HG02642 (cell line): Measurements from ENCODE around the gene CERS3.
"Not testable (repeated sequence)": the region's sequence is repeated elsewhere in the genome, so short reads cannot be mapped to it uniquely, and the experiment has no call there.

Source experiments
- ATAC-seq: cut with Tn5 transposase; IDR thresholded peaks from one replicate; pipeline ENCODE4 v1.9.1; 2021; ENCODE audit warnings: mild to moderate bottlenecking; ENCODE audit not compliant: unreplicated experiment, poor library complexity

The CERS3 gene

DNA sequence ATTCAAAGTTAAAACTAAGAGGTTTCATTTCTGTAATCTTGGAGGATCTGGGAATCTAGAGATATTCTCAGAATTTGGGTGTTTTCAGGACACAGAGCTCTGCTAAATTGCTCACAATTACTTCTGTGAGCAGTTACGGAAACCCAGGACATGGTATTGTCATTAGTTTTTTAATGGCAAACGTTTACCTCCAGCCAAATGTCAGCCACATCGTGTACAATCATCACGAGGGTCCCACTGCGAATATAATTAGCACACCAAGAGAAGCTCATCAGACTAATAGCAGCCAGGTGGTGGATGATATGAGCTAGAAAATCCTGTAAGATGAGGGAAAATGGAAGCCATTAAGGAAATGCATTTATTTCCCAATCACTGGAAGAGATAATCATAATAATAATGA lies 56.0 kb downstream of the CERS3 start:
- no peak for ATAC-seq

DNA sequence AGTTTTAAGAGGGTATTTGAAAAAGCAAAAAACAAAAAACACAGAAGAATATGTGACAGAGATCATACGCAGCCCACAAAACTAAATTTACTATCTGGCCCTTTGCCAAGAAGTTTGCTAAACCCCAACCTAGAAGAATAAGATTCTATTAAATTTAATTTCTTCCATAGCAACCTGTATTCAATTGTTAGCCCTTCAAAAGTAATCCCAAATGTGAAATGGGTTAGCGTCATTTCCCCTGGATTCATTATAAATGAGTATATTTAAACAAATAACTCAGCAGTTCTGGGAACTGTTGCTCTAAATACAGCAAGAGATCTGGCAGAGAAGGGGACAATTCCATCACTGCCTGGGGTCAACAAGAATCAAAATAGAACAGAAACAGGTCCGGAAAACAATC lies 56.8 kb downstream of the CERS3 start:
- ATAC-seq: no peak

DNA sequence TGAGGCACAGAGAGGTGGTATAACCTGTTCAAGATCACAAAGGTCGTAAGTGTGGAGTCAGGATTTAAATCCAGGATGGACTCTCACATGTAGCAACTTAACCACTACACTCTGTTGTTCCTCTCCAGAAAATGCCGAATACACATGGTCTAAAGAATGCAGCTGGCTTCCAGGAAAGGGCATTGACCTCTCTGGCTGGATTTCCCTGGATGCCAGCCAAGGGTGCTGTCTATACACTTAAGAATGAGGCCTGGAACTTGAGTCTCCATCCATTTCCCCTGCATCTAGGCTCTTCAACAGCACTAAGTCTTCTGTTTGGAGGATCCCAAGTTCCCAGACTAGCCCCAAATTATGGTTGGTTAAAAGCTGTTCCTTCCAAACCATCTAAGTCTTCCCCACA lies 60.5 kb downstream of the CERS3 start:
- ATAC-seq: no peak

DNA sequence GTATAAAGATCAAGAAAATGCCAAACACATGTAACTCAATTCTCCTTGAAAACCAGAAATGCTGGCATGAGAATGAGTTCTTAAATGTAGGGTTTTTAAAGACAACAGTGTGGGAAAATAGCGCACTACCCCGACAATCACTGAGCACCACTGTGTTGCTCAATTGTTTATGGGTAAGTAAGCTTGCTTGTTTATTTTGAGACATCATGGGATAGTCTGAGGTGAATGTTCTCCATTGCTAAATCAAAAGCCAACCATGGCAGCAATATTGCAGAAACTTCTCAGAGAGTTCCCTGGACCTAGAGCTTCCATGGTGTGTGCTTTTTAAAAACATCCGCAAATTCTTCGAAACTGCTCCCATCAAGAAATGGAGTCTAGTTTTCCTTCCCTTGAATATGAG lies 62.7 kb downstream of the CERS3 start:
- ATAC-seq: no peak

DNA sequence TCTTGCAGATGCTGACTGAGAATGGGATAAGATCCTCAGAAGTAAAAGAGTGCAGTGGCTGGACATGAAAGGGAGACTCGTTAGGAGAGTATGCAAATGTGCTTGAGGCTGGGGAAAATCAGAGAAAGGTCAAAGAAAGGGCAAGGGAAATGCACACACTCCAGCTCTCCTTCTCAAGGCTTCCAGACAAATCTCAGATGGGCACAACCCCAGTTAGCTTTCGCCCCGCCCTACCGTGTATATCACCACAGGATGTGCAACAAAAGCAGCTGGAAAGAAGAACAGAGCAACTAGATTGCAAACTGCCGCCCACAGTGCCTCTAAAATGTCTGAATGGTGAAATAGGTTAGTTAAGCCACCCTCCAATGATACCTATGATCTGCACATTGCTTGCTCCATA lies 63.9 kb downstream of the CERS3 start:
- no peak for ATAC-seq

DNA sequence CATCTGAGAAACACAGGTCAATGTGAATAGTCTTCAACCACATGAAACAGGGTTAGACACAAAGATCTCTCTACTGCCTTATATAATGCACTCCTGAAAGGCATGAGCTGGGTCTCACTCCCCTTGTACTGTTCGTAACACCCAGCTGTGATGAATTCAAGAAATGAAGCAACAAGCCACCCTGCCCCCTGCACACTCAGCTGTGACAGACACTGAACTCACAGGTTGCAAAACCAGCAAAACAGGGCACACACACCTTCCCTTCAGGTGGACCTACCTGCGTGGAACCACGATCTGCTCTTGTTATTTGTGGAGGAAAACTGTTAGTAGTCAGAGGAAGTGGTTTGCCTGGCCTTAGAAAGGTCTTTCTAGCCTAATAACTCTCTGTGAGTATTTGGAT lies 64.5 kb downstream of the CERS3 start:
- ATAC-seq: no peak

DNA sequence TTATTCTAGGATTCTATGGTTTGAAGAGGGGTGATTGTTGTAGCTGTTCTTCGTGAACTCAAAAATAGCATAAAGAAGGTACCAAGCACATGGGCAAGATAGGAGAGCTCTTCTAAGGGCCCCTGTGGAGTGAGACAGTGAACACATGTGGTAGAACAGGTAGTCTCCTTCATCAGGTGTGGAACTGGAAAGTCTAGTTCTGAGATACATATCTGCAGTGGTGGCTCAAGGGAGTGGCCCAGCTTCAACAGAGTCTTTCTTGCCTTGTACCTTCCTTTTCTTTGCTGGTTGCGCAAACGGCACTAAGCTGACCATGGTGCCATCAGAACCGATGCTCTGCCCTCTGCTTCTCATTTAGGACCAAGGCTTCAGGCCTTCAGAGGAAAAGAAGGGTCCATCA lies 65.2 kb downstream of the CERS3 start:
- no peak for ATAC-seq

DNA sequence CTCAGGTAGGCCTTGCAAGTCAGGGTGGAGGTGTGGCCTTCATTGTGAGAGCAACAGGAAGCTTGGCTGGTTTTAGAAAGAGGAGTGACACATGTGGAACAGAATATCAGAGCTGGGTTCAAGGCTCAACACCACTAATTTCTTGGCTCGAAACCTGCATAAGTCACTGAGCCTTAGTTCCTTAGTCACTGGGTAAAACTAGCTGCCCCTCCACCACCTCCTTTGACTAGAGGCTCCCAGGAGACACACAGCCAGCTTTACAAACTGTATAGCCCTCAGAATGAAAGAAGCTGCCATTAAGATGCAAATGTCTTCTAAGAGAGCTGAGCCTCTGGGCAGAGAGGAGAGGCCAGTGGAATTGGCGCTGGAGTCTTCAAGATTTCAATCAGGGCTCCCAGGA lies 67.7 kb downstream of the CERS3 start:
- ATAC-seq: no peak

DNA sequence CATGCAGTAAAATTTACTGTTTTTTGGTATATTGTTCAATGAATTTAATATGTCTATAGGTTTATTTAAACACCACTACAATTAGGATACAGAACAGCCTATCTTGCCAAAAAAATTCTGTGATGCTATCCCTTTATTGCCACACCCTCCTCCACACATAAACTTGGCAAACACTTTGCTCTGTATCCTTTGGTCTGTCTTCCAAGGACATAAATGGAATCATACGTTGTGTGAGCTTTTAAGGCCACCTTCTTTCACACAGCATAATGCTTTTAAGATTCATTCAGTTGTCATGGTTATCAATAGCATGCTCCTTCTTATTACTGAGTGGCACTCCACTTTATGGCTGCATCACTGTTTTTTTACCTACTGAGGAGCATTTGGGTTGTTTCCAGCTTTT lies 71.5 kb downstream of the CERS3 start:
- no peak for ATAC-seq

DNA sequence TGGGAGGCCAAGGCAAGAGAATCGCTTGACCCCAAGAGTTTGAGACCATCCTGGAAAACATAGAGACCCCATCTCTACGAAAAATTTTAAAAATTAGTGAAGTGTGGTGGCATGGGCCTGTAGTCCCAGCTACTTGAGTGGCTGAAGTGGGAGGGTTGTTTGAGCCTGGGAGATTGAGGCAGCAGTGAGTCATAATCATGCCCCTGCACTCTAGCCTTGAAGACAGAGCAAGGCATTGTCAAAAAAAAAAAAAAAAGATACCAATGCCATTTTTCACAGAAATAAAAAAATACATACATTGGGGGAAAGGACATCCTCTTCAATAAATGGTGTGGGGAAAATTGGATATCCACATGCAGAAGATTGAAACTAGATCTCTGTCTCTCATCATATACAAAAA lies 74.6 kb downstream of the CERS3 start:
- no peak for ATAC-seq

DNA sequence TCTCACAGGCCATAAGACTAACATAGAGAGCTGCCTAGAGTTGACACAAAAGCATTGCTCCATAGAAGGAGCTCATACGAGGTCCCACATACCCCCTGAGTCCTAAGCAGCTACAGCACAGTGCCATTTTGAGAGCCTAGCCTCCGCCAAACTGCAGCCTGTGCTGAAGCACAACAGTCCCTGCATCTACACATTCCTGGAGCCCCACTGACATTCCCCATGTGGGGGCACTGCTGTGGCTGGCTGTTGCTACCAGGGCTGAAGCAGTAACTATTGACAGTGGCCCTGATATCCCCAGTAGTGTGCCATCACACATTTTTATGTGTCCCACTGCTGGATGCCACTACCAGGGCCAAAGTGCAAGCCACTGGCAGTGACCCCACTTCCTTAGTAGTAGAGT lies 80.3 kb downstream of the CERS3 start:
- ATAC-seq: no peak

DNA sequence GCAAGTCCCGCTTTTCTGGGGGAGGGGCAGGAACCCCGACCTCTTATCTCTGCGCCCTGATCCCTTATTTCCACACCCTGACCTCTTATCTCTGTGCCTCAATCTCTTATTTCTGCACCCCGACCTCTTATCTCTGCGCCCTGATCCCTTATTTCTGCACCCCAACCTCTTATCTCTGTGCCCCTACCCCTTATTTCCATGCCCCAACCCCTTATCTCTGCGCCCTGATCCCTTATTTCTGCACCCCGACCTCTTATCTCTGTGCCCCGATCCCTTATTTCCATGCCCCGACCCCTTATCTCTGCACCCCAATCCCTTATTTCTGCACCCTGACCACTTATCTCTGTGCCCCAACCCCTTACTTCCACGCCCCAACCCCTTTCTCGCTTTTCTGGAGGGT lies 87.7 kb downstream of the CERS3 start:
- not testable (repeated sequence) for ATAC-seq

DNA sequence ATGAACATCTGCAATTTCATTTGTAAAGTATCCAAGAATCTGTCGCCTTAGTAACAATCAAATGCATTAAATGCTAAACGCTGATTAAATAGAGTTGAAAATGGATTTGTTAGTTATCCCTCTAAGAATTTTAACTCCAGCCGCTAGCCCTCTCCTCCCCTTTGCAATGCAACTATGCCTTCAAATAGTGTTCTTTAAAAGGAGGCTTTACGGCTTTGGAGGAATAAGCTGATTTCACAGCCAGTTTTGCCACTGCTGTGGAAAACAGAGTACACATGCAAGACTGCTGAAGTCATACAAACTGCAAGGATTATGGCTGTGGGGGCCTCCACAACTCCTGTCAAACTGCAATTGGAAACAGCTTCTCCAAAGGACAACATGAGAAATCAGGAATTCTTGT lies 89.2 kb downstream of the CERS3 start:
- ATAC-seq: no peak

DNA sequence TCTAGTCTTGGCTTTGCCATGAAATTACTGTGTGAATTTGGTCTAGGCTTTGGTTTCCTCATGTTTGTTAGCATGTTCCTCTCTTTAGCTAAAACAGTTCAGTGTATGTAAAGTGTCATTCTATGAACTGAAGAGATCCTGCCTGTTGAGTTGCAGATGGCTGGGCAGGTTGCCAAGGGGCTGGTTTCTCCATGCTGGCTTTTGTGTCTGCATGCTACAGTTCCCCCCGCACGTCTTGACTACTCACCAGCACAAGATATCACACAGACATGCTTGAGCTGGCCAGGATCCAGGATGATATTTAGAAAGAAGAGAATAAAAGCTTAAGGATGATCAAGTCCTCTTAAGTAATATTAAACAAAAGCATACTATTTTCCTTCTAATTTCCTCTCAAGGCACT lies 90.2 kb downstream of the CERS3 start:
- ATAC-seq: no peak

DNA sequence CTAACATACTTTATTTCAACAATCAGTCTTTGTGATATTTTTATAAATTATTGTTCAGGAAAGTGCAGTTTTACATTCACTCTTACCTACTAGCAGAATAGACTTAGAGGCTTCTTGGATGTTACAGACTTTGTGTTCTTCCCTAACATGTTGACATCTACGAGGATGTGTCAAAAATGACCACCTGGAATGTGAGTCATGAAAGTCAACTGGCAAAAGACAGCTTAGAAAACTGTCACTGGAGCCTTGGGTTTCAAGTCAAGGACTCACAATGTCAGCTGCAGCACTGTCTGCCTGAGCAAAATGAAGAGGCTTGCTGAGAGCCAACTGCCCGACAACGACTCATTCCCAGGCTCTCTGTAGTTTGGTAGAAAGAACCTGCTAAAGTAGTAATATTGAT lies 91.5 kb downstream of the CERS3 start:
- no peak for ATAC-seq

DNA sequence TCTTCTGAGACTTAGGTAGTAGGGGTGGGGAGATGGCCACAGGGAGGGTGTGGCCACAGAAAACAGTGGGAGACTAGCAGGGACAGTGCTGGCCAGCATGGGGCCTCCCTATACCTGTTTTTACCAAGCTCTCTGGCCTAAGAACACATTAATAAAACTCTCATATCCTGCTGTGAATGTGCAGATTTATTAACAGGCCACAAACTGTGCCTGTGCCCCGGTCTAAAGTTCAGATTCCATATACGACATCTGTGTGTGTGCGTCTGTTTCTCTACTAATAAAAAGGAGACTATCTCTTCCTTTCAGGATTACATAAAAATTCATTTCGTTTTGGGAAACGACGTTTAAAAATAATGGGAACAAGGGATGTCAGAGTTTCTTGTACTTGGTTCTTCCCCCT lies 94.2 kb downstream of the CERS3 start:
- ATAC-seq: no peak

DNA sequence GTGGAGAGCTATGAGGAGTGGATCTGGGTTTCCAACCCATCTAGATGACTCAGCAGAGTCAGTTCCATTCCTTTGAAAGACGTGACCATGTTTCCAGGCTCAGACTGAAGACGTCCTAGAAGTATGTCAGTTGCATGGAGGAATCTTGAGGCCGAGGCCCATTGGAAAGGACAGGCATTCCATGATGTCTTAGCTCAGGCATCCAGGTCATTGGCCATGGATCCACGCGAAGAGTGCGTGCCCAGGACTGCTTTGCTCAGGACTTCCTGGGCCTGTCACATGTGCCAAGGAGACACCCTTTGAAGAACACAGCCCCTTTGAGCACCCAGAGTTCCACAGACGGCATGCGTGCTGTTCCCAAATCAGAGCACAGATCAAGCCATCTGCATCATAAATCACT lies 94.7 kb downstream of the CERS3 start:
- ATAC-seq: no peak

DNA sequence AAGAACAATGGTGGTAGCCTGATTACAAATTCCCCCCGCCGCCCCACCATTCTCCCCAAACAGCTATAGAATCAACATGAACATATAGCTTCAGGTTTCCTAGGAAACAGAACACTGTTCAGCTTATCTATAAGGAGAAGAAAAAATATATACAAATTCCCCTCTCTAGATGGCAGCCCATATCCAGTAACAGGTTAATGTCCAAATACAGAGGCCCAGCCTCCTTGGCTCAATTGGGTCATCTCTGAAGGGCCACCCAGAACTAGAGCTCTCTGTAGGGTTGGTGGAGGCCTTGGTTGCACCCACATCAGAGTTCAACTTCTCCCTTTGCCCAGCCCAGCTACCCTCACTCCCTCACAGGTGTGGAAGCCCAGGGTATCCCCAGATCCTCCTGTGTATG lies 95.4 kb downstream of the CERS3 start:
- no peak for ATAC-seq

DNA sequence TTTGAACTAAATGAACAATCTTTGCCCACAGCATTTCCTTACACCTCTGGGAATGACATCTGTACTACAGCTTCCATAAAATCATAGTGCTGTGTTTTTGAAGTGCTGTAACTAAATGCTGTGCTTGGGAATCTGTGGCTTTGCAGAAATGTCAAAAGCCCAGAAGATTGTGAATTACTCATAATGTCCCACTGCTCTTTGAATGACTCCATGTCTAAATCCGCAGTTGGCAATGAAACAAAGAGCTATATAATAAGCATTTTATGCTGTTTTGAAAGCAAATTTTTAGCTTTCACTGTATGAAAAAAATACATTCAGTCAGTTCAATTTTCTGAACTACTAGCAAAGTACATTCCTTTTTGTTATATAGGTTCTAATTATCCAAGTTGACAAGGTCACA lies 98.3 kb downstream of the CERS3 start:
- ATAC-seq: no peak

DNA sequence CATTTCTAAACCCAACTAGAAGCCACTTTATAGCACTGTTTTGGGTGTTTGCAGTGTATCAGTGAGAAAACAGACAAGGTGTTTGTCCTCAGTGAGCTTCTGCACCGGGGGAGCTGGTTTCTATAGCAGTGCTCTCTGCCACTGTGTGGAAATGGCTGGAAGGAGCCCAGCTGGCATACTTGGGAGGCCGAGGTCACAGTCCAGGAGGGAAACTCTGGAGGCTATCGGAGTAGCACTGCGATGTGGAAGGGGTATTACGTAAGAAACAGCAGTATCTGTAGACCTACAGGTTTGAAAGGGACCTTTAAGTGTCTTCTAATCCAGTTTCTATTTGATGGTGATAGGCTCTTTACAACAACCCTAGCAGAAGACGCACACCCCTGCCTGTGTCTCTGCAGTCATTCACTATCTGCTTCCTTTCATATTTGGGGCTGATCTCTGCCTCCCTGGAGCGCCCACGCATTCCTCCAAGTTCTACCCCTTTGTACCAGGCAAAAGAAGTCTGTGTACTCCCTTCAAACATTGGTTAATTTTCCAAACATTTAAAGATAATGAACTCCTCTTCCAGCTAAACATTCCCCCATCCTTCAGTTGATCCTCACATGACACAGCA lies 99.5 kb downstream of the CERS3 start:
- no peak for ATAC-seq

DNA sequence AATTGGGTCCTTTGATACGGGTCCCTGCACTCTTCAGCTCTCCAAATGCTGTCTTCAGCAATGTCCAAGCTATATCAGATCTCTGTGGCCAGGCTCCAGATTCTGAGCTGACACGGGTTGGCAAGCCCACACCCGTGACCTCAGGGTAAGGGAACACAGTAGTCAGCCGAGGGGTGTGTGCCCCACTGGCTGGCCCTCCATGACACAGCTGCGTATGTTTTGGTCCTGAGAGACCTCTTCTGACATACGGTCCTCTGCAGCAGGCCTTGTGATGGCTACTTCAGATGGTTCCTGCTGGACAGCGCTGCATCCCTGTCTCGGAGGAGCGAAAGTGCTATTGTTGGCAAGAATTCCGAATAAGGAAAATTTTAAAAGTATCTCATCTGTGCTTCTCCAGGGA lies 101.8 kb downstream of the CERS3 start:
- no peak for ATAC-seq

DNA sequence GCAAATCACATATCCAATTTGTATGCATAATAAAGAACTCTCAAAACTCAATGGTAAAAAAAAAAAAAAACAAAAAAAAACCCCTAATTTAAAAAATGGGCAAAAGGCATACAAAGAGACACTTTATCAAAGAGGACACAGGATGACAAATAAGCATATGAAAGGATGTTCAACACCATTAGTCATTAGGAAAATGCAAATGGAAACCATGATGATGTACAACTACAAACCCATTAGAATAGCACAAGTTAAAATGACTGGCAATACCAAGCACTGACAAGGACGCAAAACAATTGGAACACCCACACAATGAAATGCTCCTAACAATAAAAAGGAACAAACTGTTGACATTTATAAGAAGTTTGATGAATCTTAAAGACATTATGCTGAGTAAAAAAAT lies 123.6 kb downstream of the CERS3 start:
- ATAC-seq: no peak

DNA sequence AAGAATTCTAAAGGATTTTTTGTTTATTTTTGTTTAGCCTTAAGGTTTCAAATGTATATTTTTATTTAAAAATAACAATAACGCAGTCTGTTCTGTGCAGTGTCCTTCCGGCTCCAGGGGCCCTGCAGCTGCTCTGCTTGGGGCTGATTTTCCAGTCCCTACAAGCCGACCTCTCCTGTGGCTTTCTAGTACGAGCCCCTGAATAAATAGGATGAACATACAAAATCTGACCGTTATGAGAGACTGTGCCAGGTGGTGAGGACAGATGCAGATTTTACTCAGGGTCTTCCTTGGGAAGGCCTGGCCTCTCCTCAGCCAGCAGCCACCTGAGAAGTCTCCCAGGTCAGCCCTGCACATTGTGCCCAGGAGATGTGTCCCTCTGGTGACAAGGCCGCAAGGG lies 127.8 kb downstream of the CERS3 start:
- ATAC-seq: no peak
